K562 (cell line): Measurements from ENCODE around the gene CALCOCO2. TPM values are rescaled to one million over a fixed set of nuclear protein-coding genes. Genes with fewer than 3 reads are reported as not detected.

Experiments used
- polyA plus RNA-seq, 8 experiments: library from polyadenylated mRNA; depleted of rRNA in 4 of 8; stranded (reverse) in 5 of 8; unstranded in 3 of 8; fragments of >200 nt; fragmentation: Nextera tagmentation in 2 of 8; fragmentation: Illumina TruSeq in 1 of 8; extraction: Ambion mirVana in 2 of 8; extraction: Trizol in 1 of 8; gene quantifications; 2 replicates each; pipeline versions ENCODE4 v1.2.1 to v1.2.3, GENCODE V29; 2011 to 2014; ENCODE audit warnings: inconsistent platforms in 1 of 8, missing spikeins in 1 of 8
- total RNA-seq, 7 experiments: library from RNA; depleted of rRNA in 6 of 7; stranded (reverse); fragments of >200 nt in 6 of 7; fragmentation: Illumina TruSeq in 2 of 7; extraction: Trizol in 2 of 7; gene quantifications; 2 replicates each; pipeline versions ENCODE4 v1.2.1 to v1.2.3, GENCODE V29; 2011 to 2021; ENCODE audit warnings: low replicate concordance in 1 of 7
- TF ChIP-seq, protein P1 (sequence below), 2 experiments: fragments of 450-650 bp; formaldehyde crosslinking in 1 of 2; IDR thresholded peaks; 2 replicates each; pipeline versions ENCODE4 v1.4.0 to v1.6.1; 2014 to 2020; ENCODE audit warnings: mild to moderate bottlenecking in 2 of 2, borderline replicate concordance in 1 of 2, low read depth in 1 of 2

CALCOCO2 gene
- total and polyA plus RNA-seq, 9 of the 15 experiments (the other 6 are each of a cell fraction or from before 2014, with no cell fraction given): 24.1 to 87.3 (median 67.5) TPM

- TF ChIP-seq, protein P1, sequence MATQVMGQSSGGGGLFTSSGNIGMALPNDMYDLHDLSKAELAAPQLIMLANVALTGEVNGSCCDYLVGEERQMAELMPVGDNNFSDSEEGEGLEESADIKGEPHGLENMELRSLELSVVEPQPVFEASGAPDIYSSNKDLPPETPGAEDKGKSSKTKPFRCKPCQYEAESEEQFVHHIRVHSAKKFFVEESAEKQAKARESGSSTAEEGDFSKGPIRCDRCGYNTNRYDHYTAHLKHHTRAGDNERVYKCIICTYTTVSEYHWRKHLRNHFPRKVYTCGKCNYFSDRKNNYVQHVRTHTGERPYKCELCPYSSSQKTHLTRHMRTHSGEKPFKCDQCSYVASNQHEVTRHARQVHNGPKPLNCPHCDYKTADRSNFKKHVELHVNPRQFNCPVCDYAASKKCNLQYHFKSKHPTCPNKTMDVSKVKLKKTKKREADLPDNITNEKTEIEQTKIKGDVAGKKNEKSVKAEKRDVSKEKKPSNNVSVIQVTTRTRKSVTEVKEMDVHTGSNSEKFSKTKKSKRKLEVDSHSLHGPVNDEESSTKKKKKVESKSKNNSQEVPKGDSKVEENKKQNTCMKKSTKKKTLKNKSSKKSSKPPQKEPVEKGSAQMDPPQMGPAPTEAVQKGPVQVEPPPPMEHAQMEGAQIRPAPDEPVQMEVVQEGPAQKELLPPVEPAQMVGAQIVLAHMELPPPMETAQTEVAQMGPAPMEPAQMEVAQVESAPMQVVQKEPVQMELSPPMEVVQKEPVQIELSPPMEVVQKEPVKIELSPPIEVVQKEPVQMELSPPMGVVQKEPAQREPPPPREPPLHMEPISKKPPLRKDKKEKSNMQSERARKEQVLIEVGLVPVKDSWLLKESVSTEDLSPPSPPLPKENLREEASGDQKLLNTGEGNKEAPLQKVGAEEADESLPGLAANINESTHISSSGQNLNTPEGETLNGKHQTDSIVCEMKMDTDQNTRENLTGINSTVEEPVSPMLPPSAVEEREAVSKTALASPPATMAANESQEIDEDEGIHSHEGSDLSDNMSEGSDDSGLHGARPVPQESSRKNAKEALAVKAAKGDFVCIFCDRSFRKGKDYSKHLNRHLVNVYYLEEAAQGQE (IDR thresholded peaks at IDR 0.05; ENCODE audit: borderline replicate concordance): peak; percentile 86
- TF ChIP-seq, protein P1 (CRISPR knock-in tag; IDR thresholded peaks at IDR 0.05; ENCODE audit: low read depth): no peak
- TF ChIP-seq, all 486 proteins: peak for 26
Observed at GRCh38 chr17:48878920-48879898, 48.4 kb downstream of the CALCOCO2 start (continued).
